ENCODE measurements around the gene METTL26.
"Not testable (repeated sequence)": the region's sequence is repeated elsewhere in the genome, so short reads cannot be mapped to it uniquely, and the experiment has no call there.

The METTL26 gene

DNA sequence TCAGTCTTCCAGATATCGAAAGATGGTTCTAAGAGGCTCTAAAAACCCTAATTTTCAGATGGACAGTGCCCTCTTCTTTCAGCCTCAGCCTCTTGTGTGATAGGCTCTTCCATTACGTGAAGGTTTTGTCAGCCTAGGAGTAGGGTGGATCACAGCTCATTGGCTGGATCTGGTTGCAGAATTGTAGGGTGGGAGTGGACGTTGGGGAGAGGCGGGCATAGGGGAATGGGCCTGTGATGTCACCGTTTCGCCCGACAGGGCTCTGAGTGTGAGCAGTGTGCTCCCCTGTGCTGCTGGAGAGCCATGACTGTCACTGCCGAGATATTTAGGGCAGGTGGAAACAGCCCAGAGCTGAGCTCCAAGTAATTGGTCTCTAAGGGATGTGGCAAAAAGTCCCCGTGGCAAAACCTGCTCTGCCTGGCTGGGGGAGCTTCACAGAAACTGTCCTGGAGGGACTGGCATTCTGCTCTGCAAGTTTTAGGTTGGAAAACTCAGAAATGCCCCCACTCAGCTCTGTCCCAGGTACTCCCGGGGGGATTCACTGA is 11.5 kb downstream of the METTL26 start:
- DNase-seq: no peak

DNA sequence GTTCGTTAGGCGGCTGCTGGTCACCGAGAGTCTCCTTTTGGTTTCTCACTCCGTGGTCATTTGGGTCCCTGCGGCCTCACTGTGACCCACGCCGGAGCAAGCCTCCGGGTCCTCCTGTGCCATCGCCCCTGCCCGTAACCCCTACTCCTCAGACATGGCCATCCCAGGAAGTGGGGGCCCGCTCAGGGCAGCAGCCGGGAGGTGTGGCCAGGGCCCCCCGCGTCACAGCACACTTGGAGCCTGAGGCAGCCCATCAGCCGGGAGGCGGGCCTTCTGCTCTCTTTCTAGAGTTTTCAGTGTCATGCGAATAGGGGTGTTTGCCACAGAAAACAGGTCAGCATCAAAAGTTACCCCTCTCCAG is 13.2 kb downstream of the METTL26 start:
- no peak for DNase-seq

DNA sequence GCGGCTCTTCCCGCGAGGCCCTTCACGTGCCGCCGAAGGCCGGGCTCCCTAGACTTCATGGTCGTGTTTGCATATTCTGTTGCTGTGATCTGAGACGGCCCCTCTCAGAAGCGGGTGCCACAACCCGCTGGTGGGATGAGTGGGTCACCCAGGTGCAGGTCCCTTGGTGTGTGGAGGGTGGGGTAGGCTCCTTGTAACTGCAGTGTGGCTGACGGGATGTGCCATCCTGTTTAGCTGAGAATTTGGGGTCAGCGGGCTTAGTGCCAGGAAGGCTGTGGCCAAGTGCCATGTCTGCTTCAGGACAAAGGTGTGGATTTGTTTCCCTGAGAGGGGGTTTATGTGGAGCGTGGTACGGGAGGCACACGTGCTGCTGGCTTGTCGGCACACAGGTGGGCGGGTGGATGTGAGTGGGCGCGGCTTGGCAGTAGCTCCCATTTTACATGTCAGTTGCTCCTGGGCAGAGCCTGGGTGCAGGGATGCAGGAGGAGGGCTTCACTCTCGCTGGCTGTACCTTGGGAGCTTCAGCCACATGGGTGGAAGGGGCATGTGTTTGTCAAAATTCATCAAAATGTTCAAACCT is 14.5 kb downstream of the METTL26 start:
- DNase-seq: no peak

GRCh38 chr16:620700-621525 is 15.2 kb downstream of the METTL26 start:
- DNase-seq: no peak

- no peak for DNase-seq
Observed at GRCh38 chr16:619476-620100, 16.5 kb downstream of the METTL26 start.

- no peak for DNase-seq
Observed at GRCh38 chr16:617855-618254, 18.2 kb downstream of the METTL26 start.

DNA sequence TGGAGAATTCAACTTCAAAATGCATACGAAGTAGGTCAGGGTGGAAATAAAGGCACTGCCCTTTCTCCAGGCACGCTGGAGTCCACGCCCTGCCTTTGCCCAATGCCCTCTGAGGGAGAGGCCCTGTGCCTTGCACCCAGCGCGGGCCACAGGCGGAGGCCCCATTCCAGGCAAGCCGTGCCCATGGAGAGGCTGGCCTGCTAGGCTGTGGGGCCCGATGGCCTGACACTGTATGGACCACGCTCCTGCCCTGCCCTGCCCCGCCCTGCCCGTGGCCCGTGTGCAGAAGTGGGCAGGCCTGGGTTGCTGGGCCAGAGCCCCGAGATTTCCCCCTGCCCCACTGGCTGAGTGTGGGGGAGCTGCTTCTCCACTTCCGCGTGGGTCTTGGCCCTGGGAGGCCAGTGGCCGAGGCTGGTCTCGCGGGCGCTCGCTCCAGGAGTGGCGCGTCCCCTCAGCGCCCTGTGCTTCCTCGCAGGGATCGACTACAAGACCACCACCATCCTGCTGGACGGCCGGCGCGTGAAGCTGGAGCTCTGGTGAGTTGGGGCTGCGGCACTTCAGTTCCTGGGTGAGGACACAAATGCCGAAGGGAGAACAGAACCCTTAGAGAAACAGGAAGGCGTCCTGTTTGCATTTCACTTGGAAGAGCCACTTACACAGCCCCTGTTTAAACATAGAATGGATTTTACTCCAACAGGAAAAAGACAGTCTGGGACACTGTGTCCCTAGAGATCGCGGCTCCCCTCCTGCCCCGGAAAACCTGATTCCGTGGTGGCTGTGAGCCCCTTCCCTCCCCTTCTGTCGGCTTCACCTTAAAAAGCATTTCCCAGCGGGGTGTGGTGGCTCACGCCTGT is 19.1 kb downstream of the METTL26 start:
- DNase-seq: no peak

GRCh38 chr16:615122-615521 is 21.0 kb downstream of the METTL26 start:
- DNase-seq: no peak

GRCh38 chr16:610513-611381 is 25.4 kb downstream of the METTL26 start:
- no peak for DNase-seq

DNA sequence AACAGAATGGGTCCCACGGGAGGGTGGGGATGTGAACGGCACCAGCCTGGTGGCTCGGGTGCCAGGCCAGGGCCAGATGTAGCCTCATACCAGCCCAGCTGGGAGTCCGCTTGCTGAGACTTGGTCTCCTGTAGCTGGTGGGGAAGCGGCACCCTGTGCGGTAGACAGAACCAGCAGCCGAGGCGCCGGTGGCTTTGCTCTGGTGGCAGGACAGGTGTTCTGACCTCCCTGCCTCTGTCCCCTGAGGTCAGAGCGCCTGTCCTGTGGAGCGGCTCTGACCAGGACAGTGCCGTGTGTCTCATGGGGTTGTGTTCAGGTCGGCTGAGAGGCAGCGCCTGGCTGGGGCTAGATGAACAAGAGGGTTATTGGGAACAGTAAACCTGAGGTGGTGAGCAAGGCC is 26.1 kb downstream of the METTL26 start:
- no peak for DNase-seq

- no peak for DNase-seq
Observed at GRCh38 chr16:609316-609715, 26.8 kb downstream of the METTL26 start.

GRCh38 chr16:608019-608418 is 28.1 kb downstream of the METTL26 start:
- DNase-seq: no peak

GRCh38 chr16:606656-607307 is 29.3 kb downstream of the METTL26 start:
- DNase-seq: no peak

DNA sequence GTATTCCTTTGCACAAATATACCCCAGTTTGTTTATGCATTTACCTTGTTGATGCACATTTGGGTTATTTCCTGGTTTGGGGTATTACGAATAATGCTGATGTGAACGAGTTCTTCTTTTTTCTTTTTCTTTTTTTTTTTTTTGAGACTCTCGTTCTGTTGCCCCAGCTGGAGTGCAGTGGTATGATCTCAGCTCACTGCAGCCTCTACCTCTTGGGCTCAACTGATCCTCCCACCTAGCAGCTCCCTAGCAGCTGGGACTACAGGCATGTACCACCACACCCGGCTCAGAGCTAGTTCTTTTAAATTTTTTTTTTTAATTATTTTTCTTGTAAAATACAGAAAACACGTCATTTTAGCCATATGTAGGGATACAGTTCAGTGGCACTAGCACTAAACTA is 32.2 kb downstream of the METTL26 start:
- no peak for DNase-seq

DNA sequence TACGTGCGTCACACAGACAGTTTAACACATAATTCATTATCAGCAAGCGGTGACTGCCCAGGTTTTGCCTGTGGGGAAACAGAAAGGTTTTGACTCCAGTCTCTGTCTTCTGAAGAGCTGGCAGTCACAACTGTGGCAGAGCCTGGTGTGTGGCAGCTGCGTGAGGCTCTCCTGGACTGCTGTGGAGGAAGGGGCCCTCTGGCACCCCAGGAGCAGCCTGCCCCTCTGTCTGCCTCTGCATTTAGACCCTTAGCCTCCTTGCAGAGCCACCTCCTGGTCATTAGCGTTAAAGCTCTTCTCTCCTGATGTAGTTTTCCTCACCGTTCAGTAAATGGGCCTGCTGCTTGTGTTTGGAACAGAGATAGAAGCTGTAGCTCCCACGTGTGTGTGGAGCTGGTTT is 35.3 kb downstream of the METTL26 start:
- DNase-seq: no peak

DNA sequence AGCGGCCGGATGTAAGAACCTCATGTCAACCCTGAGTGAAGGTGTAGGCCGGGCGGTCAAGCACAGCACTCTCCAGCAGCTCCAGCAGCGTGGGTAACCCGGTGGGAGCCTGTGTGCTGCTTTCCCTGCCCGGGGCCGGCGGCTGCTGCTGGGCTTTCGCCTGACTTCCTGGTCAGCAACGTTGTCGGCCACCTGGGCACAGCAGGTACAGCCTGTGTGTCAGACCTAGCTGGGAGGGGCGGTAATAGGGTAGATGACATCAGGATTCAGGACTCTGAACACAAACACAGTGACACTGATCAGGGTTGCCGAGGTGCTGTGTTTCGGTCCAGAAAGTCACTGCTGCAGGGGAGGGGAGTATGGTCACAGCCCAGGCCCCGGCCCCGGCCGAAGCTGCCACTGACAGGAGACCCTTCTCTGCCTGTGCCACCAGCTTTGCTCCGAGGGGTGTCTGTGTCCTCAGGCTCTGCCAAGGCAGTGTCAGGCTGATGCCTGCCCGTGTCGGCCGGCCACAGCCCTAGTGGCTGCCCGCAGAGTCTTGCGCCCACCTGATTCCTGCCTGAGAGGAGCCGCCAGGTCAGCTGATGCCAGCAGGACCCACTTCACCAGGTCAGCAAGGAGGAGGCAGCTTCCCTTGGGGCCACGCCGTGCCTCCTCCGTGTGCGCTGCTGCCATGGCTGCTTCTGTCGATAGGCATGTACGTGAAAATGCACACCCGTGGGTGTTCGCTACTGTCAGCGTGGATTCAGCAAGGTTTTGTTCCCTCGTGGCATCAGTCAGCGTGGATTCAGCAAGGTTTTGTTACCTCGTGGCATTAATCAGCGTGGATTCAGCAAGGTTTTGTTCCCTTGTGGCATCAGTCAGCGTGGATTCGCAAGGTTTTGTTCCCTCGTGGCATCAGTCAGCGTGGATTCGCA is 37.0 kb downstream of the METTL26 start:
- no peak for DNase-seq

DNA sequence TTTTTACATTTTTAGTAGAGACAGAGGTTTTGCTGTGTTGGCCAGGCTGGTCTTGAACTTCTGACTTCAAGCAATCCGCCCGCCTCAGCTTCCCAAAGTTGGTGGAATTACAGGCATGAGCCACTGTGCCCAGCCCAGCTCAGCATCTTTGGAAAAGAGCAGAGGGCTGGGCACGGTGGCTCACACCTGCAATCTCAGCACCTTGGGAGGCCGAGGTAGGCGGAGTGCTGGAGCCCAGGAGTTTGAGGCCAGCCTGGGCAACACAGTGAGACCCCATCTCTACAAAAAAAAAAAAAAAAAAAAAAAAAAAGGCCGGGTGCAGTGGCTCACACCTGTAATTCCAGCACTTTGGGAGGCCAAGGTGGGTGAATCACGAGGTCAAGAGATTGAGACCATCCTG is 38.5 kb downstream of the METTL26 start:
- DNase-seq: not testable (repeated sequence)

DNA sequence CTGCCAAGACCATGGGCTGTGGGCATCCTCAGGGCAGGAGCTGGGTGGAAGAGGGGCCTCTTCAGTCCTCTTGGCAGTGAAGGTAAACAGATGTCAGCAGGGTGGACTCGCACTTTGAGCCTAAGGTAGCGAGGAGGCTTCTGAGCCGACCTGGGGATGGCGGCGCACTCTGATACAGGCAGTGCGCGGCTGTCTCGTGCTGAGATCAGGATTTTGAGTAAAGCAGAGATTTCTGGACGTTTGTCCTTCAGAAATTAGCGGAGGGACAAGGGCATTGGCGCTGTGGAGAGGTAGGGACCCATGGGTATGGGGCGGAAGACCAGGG is 39.4 kb downstream of the METTL26 start:
- no peak for DNase-seq

GRCh38 chr16:595942-596735 is 40.0 kb downstream of the METTL26 start:
- DNase-seq: no peak

GRCh38 chr16:595094-595528 is 41.0 kb downstream of the METTL26 start:
- DNase-seq: no peak

Measured in KG1 (cell line).